Activated B cell treated with CpG ODN at 0.5 μM for 24 hours (primary cell): Measurements from ENCODE around the gene TIAM2. TPM values are rescaled to one million over a fixed set of nuclear protein-coding genes. Genes with fewer than 3 reads are reported as not detected.

Experiments
- ATAC-seq: fragments of 200-7000 bp; cut with Tn5 transposase; one replicate; pipeline ENCODE4 v1.10.0; 2021; ENCODE audit warnings: low read depth, mild to moderate bottlenecking, moderate library complexity
- CTCF ChIA-PET: fragments of 350-600 bp; sonication (Branson Sonifier 250); formaldehyde crosslinking; loops from one replicate; lab custom pipeline; 2021; ENCODE audit warnings: antibody characterized with exemption; lab: Charles Lee
- POLR2A ChIA-PET: fragments of 350-600 bp; sonication (Branson Sonifier 250); formaldehyde crosslinking; loops from one replicate; lab custom pipeline; 2021; ENCODE audit warnings: antibody characterized with exemption; lab: Charles Lee
- DNase-seq: peaks from one replicate; pipeline ENCODE4 v3.0.0; 2022
- H3K27ac Mint-ChIP-seq: one replicate; pipeline ENCODE4 v1.8.0; 2020; ENCODE audit warnings: mixed read lengths
- H3K27me3 Mint-ChIP-seq: one replicate; pipeline ENCODE4 v1.8.0; 2021; ENCODE audit warnings: mixed read lengths
- H3K36me3 Mint-ChIP-seq: one replicate; pipeline ENCODE4 v1.8.0; 2021; ENCODE audit warnings: low read depth, mixed read lengths
- H3K4me1 Mint-ChIP-seq: one replicate; pipeline ENCODE4 v1.8.0; 2021; ENCODE audit warnings: mixed read lengths
- H3K4me3 Mint-ChIP-seq: one replicate; pipeline ENCODE4 v1.8.0; 2020; ENCODE audit warnings: mild to moderate bottlenecking, mixed read lengths
- H3K9me3 Mint-ChIP-seq: one replicate; pipeline ENCODE4 v1.8.0; 2020; ENCODE audit warnings: mixed read lengths
- intact Hi-C: fragments of 100-400 bp; cut with micrococcal nuclease; formaldehyde crosslinking; loops from one replicate; pipeline ENCODE4 v1.15.1; 2024
- total RNA-seq: library from RNA; stranded (reverse); gene quantifications from 2 replicates; pipeline ENCODE4 v1.2.3, GENCODE V29; 2022
- TF ChIP-seq, protein P1 (sequence below): fragments of 200-600 bp; IDR thresholded peaks from one replicate; pipeline ENCODE4 v1.8.0; 2022; ENCODE audit warnings: antibody characterized with exemption, mild to moderate bottlenecking

Gene TIAM2
- total RNA-seq, 1 donor from 2014 or later, result 13.0 TPM

DNA sequence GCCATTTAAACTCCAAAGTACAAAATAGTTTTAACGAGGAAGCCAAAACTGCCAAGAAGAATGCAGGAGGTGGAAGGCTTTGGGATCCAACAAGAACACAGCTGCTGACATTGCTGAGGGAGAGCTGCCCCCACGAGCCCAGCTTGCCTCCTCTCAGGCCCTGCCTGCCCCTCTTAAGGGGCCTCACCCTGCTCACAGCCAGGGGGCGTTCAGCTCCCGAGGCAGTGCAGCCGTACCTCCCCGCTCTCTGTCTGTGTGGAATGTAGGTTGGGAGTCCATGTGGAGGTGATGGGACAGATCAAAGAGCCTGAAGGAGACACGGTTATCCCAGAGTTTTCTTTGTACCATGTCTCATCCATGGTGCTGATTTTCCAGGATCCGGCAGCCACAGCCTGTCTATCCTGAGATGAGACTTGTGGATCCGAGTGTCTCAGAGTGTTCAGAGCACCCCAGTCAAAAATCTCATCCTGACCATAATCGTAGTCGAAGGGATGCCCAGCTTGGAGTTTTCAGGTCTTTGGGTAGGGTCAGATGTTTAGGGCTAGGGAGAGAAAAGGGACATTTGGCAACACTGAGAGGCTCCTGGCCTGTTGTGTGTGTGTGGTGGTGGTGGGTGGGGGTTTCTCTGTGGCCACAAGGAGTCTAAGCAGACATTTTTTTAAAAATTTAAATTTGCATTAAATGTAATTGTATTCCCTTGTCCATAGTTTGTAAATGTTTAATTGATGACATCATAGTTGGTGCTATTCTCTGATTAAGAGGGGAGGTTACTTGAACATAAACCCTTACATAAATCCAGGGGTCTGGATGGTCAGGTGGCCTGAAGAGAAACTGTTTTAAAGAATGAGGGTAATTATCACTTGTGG lies 157.3 kb downstream of the TIAM2 start:
- ATAC-seq (no peak), DNase-seq (no peak)
- TF ChIP-seq, protein P1, sequence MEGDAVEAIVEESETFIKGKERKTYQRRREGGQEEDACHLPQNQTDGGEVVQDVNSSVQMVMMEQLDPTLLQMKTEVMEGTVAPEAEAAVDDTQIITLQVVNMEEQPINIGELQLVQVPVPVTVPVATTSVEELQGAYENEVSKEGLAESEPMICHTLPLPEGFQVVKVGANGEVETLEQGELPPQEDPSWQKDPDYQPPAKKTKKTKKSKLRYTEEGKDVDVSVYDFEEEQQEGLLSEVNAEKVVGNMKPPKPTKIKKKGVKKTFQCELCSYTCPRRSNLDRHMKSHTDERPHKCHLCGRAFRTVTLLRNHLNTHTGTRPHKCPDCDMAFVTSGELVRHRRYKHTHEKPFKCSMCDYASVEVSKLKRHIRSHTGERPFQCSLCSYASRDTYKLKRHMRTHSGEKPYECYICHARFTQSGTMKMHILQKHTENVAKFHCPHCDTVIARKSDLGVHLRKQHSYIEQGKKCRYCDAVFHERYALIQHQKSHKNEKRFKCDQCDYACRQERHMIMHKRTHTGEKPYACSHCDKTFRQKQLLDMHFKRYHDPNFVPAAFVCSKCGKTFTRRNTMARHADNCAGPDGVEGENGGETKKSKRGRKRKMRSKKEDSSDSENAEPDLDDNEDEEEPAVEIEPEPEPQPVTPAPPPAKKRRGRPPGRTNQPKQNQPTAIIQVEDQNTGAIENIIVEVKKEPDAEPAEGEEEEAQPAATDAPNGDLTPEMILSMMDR, result no peak
- intact Hi-C loops, result no loop called here
- H3K4me1 Mint-ChIP-seq, result no peaks in the 10 kb centered on the region
- H3K27ac Mint-ChIP-seq, result no peak overlapping the region
- no peaks in the 10 kb centered on the region for H3K36me3 Mint-ChIP-seq
- POLR2A ChIA-PET, result no interaction called here
- no peaks in the 10 kb centered on the region for H3K9me3 Mint-ChIP-seq
- H3K27me3 Mint-ChIP-seq, result no peaks in the 10 kb centered on the region
- CTCF ChIA-PET, result no interaction called here
- no peak overlapping the region for H3K4me3 Mint-ChIP-seq

DNA sequence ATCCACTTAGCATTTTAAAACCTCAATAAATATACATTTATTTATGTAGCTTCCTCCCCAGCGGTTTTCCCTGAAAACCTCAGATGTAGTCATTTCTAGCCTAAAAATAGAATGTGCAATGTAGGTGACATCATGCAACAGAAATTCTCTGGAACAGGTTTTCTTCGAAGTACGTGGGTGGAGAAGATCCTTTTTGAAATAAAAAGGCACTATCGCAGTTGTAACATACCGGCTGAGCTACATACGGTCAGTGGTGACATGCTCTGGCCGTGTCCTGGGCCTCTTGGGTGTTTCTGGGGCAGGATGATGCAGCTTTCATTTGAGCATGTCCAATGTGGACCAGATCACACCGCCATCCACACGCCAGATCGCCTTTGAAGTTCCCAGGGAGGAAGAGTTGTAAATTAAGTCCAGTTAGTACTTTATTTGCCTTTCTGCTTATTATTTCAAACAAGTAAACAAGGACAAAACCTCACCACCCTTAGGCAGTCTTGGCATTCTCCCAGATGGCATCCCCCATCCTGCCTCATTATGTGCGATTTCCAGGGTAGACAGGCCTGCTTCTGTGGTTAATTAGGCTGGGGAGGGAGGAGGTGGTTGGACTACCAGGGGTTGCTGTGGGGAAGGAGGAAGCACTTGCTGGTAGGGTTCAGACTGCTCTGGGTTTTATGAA lies 159.2 kb downstream of the TIAM2 start:
- Mint-ChIP-seq H3K36me3 (no peaks in the 10 kb centered on the region), H3K4me1 (no peaks in the 10 kb centered on the region), H3K4me3 (no peak overlapping the region), H3K27ac (no peak overlapping the region), H3K27me3 (no peaks in the 10 kb centered on the region), H3K9me3 (no peaks in the 10 kb centered on the region)
- POLR2A ChIA-PET, result no interaction called here
- intact Hi-C loops, result no loop called here
- DNase-seq, result no peak
- TF ChIP-seq, protein P1, result no peak
- CTCF ChIA-PET, result no interaction called here
- ATAC-seq, result no peak

DNA sequence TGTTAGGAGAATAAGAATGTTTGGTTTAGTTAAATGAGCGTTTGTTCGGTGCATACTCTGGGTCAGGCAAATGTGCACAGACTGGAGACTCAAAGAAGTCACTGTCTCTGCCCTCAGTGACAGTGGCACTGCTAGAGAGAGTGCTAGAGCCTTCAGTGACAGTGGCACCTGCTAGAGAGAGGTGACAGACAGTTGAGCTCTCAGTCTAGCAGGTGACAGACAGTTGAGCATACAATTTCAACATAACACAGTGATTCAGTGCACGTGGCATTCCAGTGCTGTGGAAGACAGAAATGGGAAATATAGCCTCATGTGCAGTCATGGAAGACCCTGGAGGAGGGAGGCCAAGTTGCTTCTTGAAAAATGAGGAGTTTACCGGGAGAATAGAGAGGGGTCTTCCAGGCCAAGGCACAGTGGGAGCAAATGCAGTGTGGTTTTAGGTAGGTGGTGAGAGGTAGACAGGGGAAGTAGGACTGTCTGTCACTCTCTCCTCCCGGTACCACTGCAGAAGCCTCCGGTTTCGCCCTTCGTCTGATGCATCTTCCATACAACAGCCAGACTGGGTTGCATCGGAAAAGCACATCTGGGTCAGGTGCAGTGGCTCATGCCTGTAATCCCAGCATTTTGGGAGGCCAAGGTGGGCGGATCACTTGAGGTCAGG lies 160.8 kb downstream of the TIAM2 start:
- ATAC-seq (no peak), DNase-seq (no peak)
- Mint-ChIP-seq H3K27ac (no peak overlapping the region), H3K9me3 (peaks cover 7% of the 10 kb centered on the region), H3K36me3 (no peaks in the 10 kb centered on the region), H3K27me3 (no peaks in the 10 kb centered on the region), H3K4me1 (no peaks in the 10 kb centered on the region), H3K4me3 (no peak overlapping the region)
- intact Hi-C loops, result no loop called here
- POLR2A ChIA-PET, result no interaction called here
- CTCF ChIA-PET, result no interaction called here
- TF ChIP-seq, protein P1, result no peak

DNA sequence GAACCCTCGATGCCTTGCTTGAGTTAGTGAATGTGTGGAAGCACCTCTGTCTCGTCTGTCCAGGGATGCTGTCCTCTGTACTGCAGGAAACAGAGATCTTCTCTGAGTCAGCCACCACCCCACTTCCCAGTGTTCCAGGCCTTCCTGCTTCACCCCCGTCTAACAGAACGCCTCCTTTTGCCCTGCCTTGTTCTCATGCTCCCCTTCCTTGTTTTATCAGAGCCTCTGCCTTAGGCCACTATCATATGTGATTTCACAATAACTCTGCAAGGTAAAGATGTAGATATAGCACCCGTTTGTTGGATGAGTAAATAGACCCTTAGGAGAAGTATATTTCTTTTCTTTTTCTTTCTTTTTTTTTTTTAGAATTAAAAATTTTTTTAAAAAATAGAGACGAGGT lies 162.0 kb downstream of the TIAM2 start:
- H3K9me3 Mint-ChIP-seq, result peaks cover 7% of the 10 kb centered on the region
- no peaks in the 10 kb centered on the region for H3K27me3 Mint-ChIP-seq
- DNase-seq (no peak), ATAC-seq (no peak)
- intact Hi-C loops, result no loop called here
- ChIA-PET CTCF (no interaction called here), POLR2A (no interaction called here)
- H3K4me3 Mint-ChIP-seq, result no peak overlapping the region
- H3K27ac Mint-ChIP-seq, result no peak overlapping the region
- H3K4me1 Mint-ChIP-seq, result no peaks in the 10 kb centered on the region
- TF ChIP-seq, protein P1, result no peak
- no peaks in the 10 kb centered on the region for H3K36me3 Mint-ChIP-seq
